Measurements from ENCODE around the gene CCDC60. TPM values are rescaled to one million over a fixed set of nuclear protein-coding genes. Genes with fewer than 3 reads are reported as not detected.
"Not testable (repeated sequence)": the region's sequence is repeated elsewhere in the genome, so short reads cannot be mapped to it uniquely, and the experiment has no call there.

Gene CCDC60
- polyA plus RNA-seq, 3 donors = not detected

DNA sequence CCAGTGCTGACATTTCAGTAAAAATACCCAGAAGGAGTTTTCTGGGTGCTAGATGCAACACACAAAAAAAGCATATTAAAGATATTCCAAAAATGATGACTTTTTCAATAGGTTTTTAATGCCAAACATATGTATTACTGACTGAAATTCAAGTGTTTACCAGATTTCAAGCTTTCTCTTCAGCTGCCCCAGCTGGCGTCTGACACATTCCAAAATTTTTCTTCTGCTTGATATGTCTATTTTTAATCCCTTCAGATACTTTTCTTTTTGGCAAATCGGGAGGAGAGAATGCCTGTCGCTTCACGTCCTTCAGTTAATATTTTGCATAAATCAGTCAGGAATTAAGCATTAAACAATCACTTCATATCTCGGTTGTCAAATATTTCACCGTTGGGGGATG, 7.1 kb upstream of the CCDC60 start:
- WGBS, 3 donors = 33 to 72% (median 63%) methylated on average over 6 of the region's 6 CpGs

DNA sequence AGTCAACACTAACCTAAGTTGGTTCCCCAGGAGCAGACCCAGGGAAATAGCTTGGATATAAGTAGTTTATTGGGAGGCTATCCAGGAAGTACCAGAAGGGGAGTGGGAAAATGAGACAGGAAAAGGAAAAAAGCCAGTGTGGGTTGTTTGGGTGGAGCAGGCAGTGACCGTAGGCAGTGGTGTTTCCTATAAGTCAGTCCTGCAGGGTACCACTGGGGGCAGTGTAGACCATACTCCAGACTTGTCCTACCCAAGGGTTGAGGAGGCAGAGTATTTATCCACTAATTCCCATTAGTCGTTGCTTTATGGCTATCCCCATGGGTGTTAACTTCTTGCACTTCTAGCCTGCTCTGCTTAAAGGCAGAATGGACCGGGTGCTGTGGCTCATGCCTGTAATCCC, 6.4 kb upstream of the CCDC60 start:
- WGBS, 3 donors = 43 to 47% (median 44%) methylated on average over 3 of the region's 3 CpGs
- H3K27ac ChIP-seq (ENCODE audit: low read depth, low read length) = no peak overlapping the region

More for the DNA sequence above, 7.1 kb upstream of the CCDC60 start:
- H3K27ac ChIP-seq (ENCODE audit: low read depth, low read length) = no peak overlapping the region

DNA sequence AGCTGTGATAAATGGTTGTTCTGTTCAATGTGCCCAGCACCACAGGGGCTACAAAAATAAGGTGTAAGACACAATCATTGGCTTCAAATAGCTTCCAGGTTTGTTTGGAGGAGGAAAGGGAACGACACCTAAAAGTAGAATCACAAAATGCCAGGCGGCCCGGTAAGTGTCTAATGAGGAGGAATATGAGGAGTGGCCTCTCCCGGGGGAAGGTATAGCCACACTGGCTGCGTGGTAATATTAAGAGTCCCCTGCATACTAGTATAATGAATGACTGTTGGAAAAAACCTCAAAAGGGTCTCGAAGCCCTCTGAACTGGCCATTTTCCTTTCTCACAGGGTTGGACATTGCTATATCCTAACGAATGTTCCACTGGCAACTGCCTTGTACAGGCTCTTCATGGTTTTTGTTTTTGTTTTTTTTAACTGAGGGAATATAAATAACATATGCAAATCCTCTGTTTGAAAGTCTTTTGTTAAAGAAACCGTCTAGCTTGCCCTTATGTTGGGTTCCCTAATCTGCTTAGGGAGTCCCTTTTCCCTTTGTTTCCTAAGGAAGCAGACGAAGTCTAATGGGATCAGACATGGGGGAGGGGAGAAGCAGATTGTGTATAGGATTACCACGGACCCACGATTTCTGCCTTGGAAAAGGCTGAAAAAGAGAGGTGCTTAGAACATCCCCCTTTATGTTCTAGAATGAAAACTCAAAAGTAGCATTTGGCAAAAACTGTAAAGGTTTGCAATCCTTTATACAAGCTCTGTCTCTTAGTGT, 4.2 kb downstream of the CCDC60 start:
- WGBS, 3 donors = 42 to 51% (median 47%) methylated on average over 11 of the region's 11 CpGs
- no peak overlapping the region for H3K27ac ChIP-seq (ENCODE audit: low read depth, low read length)

DNA sequence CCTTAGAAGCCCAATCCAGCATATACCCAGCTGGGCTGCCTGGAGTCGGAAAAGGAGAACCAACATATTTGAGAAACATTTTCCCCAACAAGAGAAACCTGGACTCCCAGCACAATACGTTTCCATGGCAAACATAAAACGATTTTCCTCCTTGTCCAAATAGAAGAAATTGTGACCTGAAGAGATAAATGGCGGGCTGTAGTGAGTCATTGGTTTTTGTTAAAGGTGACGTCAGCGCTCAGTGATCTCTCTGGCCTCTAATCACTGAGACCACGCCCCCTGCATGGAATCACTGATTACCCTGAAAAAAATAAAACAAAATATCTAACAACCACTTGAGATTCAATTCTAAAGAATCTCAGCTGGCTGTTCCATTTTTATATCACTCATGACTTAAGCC, 6.0 kb downstream of the CCDC60 start:
- H3K27ac ChIP-seq (ENCODE audit: low read depth, low read length) = no peak overlapping the region
- WGBS, 3 donors = 65 to 82% (median 81%) methylated on average over 7 of the region's 7 CpGs

DNA sequence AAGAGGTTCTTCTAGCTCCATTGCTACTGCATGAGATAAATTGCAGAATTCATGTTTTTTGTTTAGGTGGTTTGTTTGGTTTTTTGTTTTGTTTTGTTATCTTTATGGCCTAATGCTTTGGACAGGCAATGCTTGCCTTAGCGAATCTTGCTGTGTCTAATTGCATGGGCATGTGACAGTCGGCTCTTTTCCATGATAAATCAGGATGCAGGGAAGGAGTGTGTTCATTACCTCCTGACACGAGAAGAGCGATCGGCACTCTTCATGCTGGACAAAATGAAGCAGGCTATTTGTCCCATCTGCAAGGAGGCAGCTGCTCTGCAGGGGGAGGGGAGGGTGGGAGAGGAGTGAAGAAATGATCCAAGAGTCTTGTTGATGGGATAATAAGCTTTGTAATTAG, 6.5 kb downstream of the CCDC60 start:
- H3K27ac ChIP-seq (ENCODE audit: low read depth, low read length) = no peak overlapping the region
- 68 to 75% (median 74%) methylated on average over 5 of the region's 5 CpGs for WGBS, 3 donors

- WGBS, 3 donors = 78 to 91% (median 84%) methylated on average over 2 of the region's 2 CpGs
- H3K27ac ChIP-seq (ENCODE audit: low read depth, low read length) = no peak overlapping the region
These were observed 7.5 kb downstream of the CCDC60 start for GRCh38 chr12:119341988-119342387.

DNA sequence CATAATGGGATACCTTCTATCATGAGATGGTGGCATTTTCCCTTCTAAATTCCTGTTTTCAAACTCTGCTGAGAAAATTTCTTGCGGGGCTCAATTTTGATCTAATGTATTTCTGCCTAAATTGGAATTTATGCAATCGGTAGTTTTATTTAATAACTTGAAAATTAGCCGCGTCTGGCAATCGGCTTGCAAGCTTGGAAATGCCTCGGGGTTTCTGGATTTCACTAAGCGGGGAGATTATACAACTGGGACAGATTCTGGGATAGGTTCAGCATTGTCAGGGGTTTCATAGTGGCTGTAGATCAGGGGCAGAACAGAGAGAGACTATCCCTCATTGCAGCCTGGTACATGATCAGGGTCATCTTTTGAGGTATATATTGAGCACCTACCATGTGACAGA, 8.6 kb downstream of the CCDC60 start:
- no peak overlapping the region for H3K27ac ChIP-seq (ENCODE audit: low read depth, low read length)
- 86 to 94% (median 92%) methylated on average over 7 of the region's 7 CpGs for WGBS, 3 donors

DNA sequence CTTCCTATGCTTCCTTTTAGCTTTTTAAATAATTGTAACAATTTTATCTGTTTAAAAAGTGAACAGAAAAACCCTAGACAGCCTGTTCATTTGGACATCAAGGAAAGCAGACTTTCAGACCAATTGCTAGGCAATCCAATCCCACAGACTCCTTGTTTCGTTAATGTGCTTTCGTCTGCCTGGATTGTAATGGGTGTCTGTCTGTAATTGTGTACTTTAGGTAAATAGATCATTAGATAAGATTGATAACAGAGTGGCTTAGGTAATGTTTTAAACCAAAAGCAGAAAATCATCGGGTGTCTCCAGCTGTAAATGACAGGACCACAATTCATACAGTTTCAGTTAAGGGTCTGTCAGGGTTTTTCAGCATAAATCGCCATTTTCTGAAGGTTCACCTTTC, 19.6 kb downstream of the CCDC60 start:
- 19 to 51% (median 43%) methylated on average over 4 of the region's 4 CpGs for WGBS, 3 donors
- no peak overlapping the region for H3K27ac ChIP-seq (ENCODE audit: low read depth, low read length)

DNA sequence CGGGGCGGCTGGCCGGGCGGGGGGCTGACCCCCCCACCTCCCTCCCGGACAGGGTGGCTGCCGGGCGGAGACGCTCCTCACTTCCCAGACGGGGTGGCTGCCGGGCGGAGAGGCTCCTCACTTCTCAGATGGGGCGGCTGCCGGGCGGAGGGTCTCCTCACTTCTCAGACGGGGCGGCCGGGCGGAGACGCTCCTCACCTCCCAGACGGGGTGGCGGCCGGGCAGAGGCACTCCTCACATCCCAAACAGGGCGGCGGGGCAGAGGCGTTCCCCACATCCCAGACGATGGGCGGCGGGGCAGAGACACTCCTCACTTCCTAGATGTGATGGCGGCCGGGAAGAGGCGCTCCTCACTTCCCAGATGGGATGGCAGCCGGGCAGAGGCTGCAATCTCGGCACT, 25.8 kb downstream of the CCDC60 start:
- not testable (repeated sequence) for H3K27ac ChIP-seq (ENCODE audit: low read depth, low read length)

DNA sequence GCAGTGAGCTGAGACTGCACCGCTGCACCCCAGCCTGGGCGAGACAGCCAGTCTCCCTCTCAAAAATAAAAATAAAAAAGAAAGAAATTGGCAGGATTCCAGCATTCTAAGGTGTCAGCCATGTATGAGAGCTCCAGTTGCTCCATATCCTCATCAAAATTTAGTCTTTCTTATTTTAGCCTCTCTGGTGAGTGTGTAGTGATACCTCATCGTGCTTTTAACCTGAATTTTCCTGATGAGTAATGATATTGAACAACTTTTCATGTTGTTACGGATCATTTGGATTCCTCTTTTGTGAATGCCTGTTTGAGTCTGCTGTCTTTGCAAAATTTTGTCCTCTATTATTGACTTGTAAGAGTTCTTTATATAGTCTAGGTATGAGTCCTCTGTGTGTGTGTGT, 28.5 kb downstream of the CCDC60 start:
- no peak overlapping the region for H3K27ac ChIP-seq (ENCODE audit: low read depth, low read length)
- WGBS, 3 donors = 82 to 88% (median 87%) methylated on average over 4 of the region's 4 CpGs

More for the DNA sequence above, 25.8 kb downstream of the CCDC60 start:
- 92 to 97% (median 96%) methylated on average over 11 to 31 of the region's 33 CpGs for WGBS, 3 donors

DNA sequence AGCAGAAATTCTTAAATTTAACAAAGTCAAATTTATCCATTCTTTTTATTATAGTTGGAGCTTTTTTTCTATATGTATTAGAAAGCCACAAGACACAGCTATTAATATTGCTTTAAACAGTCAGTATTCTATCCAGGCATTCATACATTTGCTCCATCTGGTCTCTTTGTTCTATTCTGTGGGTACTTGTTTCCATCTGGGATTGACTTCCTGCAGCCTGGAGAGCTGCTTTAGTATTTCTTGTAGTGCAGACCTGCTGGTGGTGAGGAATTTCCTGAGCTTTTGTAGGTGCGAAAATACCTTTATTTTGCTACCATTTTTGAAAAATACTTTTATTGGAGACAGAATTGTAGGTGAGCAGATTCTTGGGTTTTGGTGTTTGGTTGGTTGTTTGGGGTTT, 29.0 kb downstream of the CCDC60 start:
- H3K27ac ChIP-seq (ENCODE audit: low read depth, low read length) = no peak overlapping the region
- WGBS, 3 donors = 52 to 72% (median 60%) methylated on average over 1 of the region's 1 CpG

DNA sequence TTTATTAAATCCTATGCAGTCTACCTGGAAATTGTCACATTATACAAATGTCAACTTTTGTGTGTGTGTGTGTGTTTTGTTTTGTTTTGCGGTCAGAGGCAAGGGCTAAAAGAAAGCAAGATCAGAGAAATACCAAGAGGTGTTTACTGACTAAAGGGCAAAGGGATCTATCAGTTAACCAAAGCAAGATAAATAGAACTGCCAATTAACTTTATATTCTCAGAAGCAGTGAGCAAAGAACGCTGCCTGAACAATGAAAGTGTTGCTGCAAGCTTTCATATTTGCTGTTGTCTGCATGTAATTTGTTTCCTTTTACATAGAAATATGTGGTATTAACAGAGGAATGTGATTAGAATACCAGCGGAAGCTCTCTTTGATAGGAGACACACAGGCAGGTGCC, 30.9 kb downstream of the CCDC60 start:
- H3K27ac ChIP-seq (ENCODE audit: low read depth, low read length) = no peak overlapping the region
- WGBS, 3 donors = 19 to 66% (median 62%) methylated on average over 3 of the region's 3 CpGs

DNA sequence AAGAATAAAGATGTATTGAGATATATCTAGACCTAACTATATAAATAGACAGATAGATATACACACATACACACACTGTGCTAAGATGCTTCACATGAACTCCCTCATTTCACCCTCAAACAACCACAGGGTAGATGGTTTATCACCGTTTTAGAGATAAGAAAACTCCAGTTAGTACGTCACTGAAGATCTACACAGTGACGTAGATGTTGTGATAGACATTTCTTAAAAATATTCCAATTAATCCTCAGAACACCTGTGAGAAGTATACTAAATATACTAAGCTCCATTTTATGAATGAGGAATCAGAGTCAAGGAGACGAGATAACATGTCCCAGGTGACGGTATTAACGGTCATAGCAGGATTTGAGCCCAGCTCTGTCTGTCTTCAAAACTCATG, 31.5 kb downstream of the CCDC60 start:
- 55 to 86% (median 84%) methylated on average over 6 of the region's 6 CpGs for WGBS, 3 donors
- no peak overlapping the region for H3K27ac ChIP-seq (ENCODE audit: low read depth, low read length)

DNA sequence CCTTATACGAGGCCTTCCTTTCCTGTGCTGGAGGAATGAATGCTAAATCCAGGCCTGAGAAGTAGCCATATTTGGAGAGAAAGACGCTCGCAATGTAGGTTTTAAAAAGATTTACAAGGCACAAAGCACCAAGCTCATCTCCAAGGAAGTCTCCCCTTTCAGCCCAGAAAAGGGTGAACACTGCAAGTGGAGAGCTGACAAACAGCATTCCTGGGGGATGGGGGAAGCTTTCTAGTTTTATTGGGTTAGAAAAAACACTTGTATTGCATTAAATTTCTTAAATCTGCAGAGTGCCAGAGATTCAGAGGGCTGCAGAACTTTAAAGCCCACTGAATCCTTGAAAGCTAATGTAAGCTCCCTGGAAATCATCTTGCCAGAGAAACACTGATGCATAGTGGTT, 34.6 kb downstream of the CCDC60 start:
- 74 to 84% (median 75%) methylated on average over 3 of the region's 3 CpGs for WGBS, 3 donors
- no peak overlapping the region for H3K27ac ChIP-seq (ENCODE audit: low read depth, low read length)

- H3K27ac ChIP-seq (ENCODE audit: low read depth, low read length) = no peak overlapping the region
- WGBS, 3 donors = 47 to 65% (median 63%) methylated on average over 10 of the region's 10 CpGs
These were observed 35.5 kb downstream of the CCDC60 start for GRCh38 chr12:119369907-119370546.

- 59 to 77% (median 76%) methylated on average over 7 of the region's 7 CpGs for WGBS, 3 donors
- no peak overlapping the region for H3K27ac ChIP-seq (ENCODE audit: low read depth, low read length)
These were observed 38.0 kb downstream of the CCDC60 start for GRCh38 chr12:119372540-119372939.

DNA sequence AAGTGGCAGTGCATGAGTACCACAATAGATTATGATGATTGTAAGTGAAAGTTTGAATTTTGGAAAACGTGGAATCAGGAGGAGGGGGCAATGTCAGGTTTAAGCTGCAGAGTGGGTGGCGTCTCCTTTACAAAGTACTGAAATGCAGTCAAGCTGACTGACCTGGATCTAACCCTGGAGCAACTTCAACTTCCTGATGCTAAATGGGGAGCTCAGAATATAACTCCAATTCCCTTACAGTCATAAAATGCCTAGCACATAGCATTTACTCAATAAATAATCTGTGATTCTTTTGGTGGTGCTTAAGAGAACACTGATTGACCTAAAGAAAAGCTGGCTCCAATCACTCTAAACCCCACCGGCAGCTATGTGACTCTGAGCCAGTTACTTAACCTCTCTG, 38.5 kb downstream of the CCDC60 start:
- no peak overlapping the region for H3K27ac ChIP-seq (ENCODE audit: low read depth, low read length)

GRCh38 chr12:119373666-119374065, 39.1 kb downstream of the CCDC60 start:
- WGBS, 3 donors = 25 to 53% (median 50%) methylated on average over 2 of the region's 2 CpGs
- H3K27ac ChIP-seq (ENCODE audit: low read depth, low read length) = no peak overlapping the region

More for the DNA sequence above, 38.5 kb downstream of the CCDC60 start:
- WGBS, 3 donors = 54 to 61% (median 55%) methylated on average over 3 of the region's 3 CpGs

- 79 to 88% (median 87%) methylated on average over 4 of the region's 4 CpGs for WGBS, 3 donors
- H3K27ac ChIP-seq (ENCODE audit: low read depth, low read length) = no peak overlapping the region
These were observed 40.1 kb downstream of the CCDC60 start for GRCh38 chr12:119374635-119375034.
